SK-N-MC (cell line): ENCODE data around the gene FBXO11.

ENCODE experiments used
- DNase-seq: peaks from one replicate; pipeline ENCODE4 v3.0.0-alpha.2; 2011; ENCODE audit warnings: low read depth, low spot score
- H3K27ac ChIP-seq: fragments of 200-600 bp; sonication (generic); 2 replicates; pipeline ENCODE4 v1.5.1; 2016; ENCODE audit warnings: mixed run types
- H3K36me3 ChIP-seq: fragments of 200-600 bp; sonication (generic); 2 replicates; pipeline ENCODE4 v1.6.1; 2017; ENCODE audit warnings: antibody characterized with exemption, low read length, mixed read lengths; ENCODE audit not compliant: insufficient read depth
- H3K4me3 ChIP-seq: fragments of 200-600 bp; sonication (generic); 2 replicates; pipeline ENCODE4 v1.5.1; 2016
- H3K9ac ChIP-seq: fragments of 200-600 bp; sonication (generic); 2 replicates; pipeline ENCODE4 v1.8.0; 2017; ENCODE audit warnings: mixed run types, mixed read lengths; ENCODE audit not compliant: insufficient read length
- H3K9me3 ChIP-seq: fragments of 200-600 bp; sonication (generic); 2 replicates; pipeline ENCODE4 v1.6.1; 2017; ENCODE audit warnings: low read depth, mild to moderate bottlenecking, antibody characterized with exemption, low read length, moderate library complexity, mixed read lengths
- EZH2 ChIP-seq: fragments of 200-600 bp; sonication (generic); IDR thresholded peaks from one replicate; pipeline ENCODE4 v1.6.1; 2017; ENCODE audit warnings: antibody characterized with exemption
- FOXP2 ChIP-seq: optimal IDR thresholded peaks from 2 replicates; pipeline ENCODE3; 2011; ENCODE audit warnings: mild to moderate bottlenecking, moderate library complexity; ENCODE audit not compliant: insufficient read depth; ENCODE audit errors: extremely low read length, control extremely low read depth
- POLR2AphosphoS5 ChIP-seq: IDR thresholded peaks from 2 replicates; pipeline ENCODE4 v1.6.1; 2012; ENCODE audit warnings: mild to moderate bottlenecking, low read depth, low read length, borderline replicate concordance

The FBXO11 gene

GRCh38 chr2:47744074-47744473 lies 162.2 kb downstream of the FBXO11 start:
- H3K9me3 ChIP-seq, result no peaks in the 10 kb centered on the region
- no peak for DNase-seq
- H3K9ac ChIP-seq, result no peak overlapping the region
- TF ChIP-seq FOXP2, result no peak
- TF ChIP-seq POLR2AphosphoS5, result no peak
- TF ChIP-seq EZH2, result no peak
- no peak overlapping the region for H3K27ac ChIP-seq
- no peak overlapping the region for H3K4me3 ChIP-seq
- H3K36me3 ChIP-seq, result no peaks in the 10 kb centered on the region

- Histone ChIP-seq H3K9me3 (no peaks in the 10 kb centered on the region), H3K36me3 (no peaks in the 10 kb centered on the region), H3K27ac (no peak overlapping the region), H3K9ac (no peak overlapping the region), H3K4me3 (no peak overlapping the region)
- no peak for DNase-seq
- TF ChIP-seq POLR2AphosphoS5 (no peak), EZH2 (no peak), FOXP2 (no peak)
Observed at GRCh38 chr2:47741637-47742036, 164.7 kb downstream of the FBXO11 start.

GRCh38 chr2:47741101-47741500 lies 165.2 kb downstream of the FBXO11 start:
- no peak for DNase-seq
- no peak overlapping the region for H3K27ac ChIP-seq
- no peak overlapping the region for H3K9ac ChIP-seq
- H3K4me3 ChIP-seq, result no peak overlapping the region
- H3K36me3 ChIP-seq, result no peaks in the 10 kb centered on the region
- H3K9me3 ChIP-seq, result no peaks in the 10 kb centered on the region
- TF ChIP-seq POLR2AphosphoS5 (no peak), FOXP2 (no peak), EZH2 (no peak)
